Measurements from ENCODE around the gene MAPK10. TPM values are rescaled to one million over a fixed set of nuclear protein-coding genes. Genes with fewer than 3 reads are reported as not detected.

MAPK10 gene
- total RNA-seq, 1 experiment from 2014 or later = 4.7 TPM

- peaks cover 0 to 5% of the 10 kb centered on the region in 2 experiments; a peak in 2 of 4 replicates for H3K4me1 Mint-ChIP-seq
- H2BK15ac ChIP-seq (ENCODE audit: low read depth, low read length) = no peak overlapping the region
- no peak overlapping the region for H4K8ac ChIP-seq (replicated peaks; ENCODE audit: insufficient read length, low read depth, low read length)
- TF ChIP-seq CTCF (conservative IDR thresholded peaks at IDR 0.05) = no peak
- H3K18ac ChIP-seq (ENCODE audit: insufficient read length, low read depth, low read length) = no peak overlapping the region
- no peak overlapping the region for H3K9ac ChIP-seq (ENCODE audit: extremely low read depth, insufficient read length, low read length)
- H3K4me3 Mint-ChIP-seq = no peak overlapping the region
- H3K4ac ChIP-seq (ENCODE audit: low read depth, low read length) = no peak overlapping the region
- no peak overlapping the region for H2AFZ ChIP-seq (ENCODE audit: low read length)
- no peak overlapping the region for H4K5ac ChIP-seq (ENCODE audit: insufficient read length, low read depth, low read length)
- H3K23ac ChIP-seq (ENCODE audit: insufficient read length, low read depth, low read length) = no peak overlapping the region
- no peak overlapping the region for H2BK20ac ChIP-seq (ENCODE audit: low read depth, low read length, poor library complexity, severe bottlenecking)
- H3K27me3 Mint-ChIP-seq (ENCODE audit: low read depth) = no peaks in the 10 kb centered on the region
- H3K4me1 ChIP-seq (ENCODE audit: insufficient read depth, low read length) = no peaks in the 10 kb centered on the region
- H3K27ac ChIP-seq (ENCODE audit: insufficient read length, low read depth, low read length) = no peak overlapping the region
- H3K79me1 ChIP-seq (ENCODE audit: insufficient read depth, low read depth, low read length, poor library complexity, severe bottlenecking) = no peaks in the 10 kb centered on the region
- no peak overlapping the region for H4K91ac ChIP-seq (ENCODE audit: insufficient read length, low read depth, low read length)
- no peak overlapping the region for H3K14ac ChIP-seq (ENCODE audit: insufficient read depth, low read length)
- no peak overlapping the region for H3K27ac Mint-ChIP-seq
- H3K79me2 ChIP-seq (ENCODE audit: insufficient read depth, low read length) = no peaks in the 10 kb centered on the region
- DNase-seq = no peak
- no peak overlapping the region for H2BK12ac ChIP-seq (ENCODE audit: insufficient read length, low read depth, low read length)
- no peak overlapping the region for H3T11ph ChIP-seq (ENCODE audit: low read length)
- no peaks in the 10 kb centered on the region for H4K20me1 ChIP-seq (ENCODE audit: control insufficient read depth, insufficient read depth, insufficient read length)
- H3K9me3 ChIP-seq (ENCODE audit: control insufficient read depth, low read depth, low read length) = no peaks in the 10 kb centered on the region
- H3K56ac ChIP-seq (ENCODE audit: insufficient read length, low read depth, low read length) = no peak overlapping the region
- no peak overlapping the region for H3K4me2 ChIP-seq (ENCODE audit: insufficient read depth, insufficient read length, low read length)
- H2BK120ac ChIP-seq (ENCODE audit: low read depth, low read length, poor library complexity, severe bottlenecking) = no peak overlapping the region
- no peaks in the 10 kb centered on the region for H3K9me3 Mint-ChIP-seq
- H3K23me2 ChIP-seq (ENCODE audit: insufficient read length, low read depth, low read length, poor library complexity, severe bottlenecking) = no peaks in the 10 kb centered on the region
- H2BK5ac ChIP-seq (ENCODE audit: insufficient read length, low read length) = no peak overlapping the region
- no peaks in the 10 kb centered on the region for H3K27me3 ChIP-seq (ENCODE audit: insufficient read depth, low read length)
- no peaks in the 10 kb centered on the region for H3K36me3 Mint-ChIP-seq (ENCODE audit: insufficient read depth in 1 of 3, low read depth in 3 of 3)
- no peak overlapping the region for H2AK5ac ChIP-seq (ENCODE audit: insufficient read length, low read length)
Observed at GRCh38 chr4:85946821-85947220, 413.0 kb downstream of the MAPK10 start.
